HG02870 (cell line): ENCODE data around the gene ENSA.
"Not testable (repeated sequence)": the region's sequence is repeated elsewhere in the genome, so short reads cannot be mapped to it uniquely, and the experiment has no call there.

Experiments used
- ATAC-seq: cut with Tn5 transposase; IDR thresholded peaks from one replicate; pipeline ENCODE4 v1.9.1; 2021; ENCODE audit warnings: mild to moderate bottlenecking, moderate library complexity; ENCODE audit not compliant: unreplicated experiment

Gene ENSA, protein sequence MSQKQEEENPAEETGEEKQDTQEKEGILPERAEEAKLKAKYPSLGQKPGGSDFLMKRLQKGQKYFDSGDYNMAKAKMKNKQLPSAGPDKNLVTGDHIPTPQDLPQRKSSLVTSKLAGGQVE

DNA sequence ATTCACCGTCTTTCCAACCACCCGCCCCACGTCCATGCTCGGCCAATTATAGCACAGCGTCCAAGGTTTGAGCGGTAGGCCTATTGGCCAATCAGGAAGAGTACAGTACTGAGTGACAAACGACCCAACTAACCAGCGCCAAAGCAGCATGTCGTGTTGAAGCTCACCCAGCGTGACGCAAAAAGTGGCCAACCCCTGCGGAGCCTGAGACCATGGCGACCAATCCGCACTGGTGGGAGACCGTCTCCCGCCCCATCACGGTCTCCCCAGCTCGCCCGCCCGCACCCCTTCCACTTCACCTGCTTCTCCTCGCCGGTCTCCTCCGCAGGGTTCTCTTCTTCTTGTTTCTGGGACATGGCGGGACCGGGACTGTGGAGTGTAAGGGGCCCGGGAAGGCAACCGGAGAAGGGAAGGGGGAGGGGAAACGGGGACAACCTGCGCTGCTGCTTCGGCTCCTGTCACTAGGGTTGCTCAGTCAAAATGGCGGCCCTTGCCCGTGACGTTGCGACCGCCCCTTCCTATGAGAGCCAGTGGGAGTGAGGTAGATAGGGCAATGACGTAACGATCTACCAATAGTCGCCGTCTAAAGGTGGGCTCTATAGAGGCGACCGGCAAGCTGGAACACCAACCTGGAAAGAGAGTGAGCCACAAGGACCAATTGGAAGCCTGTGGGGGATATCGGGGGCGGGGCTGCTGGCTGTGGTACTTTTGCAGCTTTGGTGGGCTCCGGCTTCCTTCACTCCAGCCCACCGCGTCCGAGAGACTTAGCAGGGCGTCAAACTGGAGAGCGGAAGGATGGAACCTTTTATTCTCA lies at the start of gene ENSA:
Gene ENSA (minus strand): TSS at position 498 of the 814 bp plus-strand sequence. CDS start 142 bp downstream, at position 356.
- peak; percentile 88 for ATAC-seq

DNA sequence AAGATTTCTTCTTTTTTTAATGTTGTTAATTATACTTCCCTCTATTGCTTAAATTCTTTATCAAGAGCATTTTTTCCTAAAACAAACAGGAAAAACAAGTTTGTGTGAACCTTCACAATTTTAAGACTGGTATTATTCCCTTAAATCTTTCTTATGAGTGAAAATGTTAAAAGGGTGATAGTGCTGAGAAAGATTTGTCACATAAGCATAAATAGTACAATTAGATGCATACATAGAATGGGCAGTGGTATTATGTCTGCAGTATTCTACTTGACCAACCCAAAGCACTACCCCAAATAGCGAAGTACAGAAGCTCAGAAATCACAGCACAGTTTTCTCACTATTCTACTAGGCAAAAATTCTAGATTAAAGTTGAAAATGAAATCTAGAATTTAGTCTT lies 49.6 kb upstream of the ENSA start:
- ATAC-seq: no peak

DNA sequence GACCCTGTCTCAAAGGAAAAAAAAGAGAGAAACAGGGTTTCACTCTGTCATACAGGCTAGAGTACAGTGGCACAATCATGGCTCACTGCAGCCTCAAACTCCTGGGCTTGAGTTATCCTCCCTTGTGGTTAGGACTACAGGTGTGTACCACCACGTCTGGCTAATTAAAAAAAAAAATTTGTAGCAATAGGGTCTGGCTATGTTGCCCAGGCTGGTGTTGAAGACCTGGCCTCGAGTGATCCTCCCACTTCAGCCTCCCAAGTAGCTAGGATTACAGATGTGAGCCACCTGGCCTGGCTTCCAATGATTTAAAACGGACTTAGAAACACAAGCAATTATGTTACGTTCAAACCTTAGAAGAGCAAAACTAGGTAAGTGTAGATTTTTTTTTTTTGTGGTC lies 45.5 kb upstream of the ENSA start:
- ATAC-seq: no peak

DNA sequence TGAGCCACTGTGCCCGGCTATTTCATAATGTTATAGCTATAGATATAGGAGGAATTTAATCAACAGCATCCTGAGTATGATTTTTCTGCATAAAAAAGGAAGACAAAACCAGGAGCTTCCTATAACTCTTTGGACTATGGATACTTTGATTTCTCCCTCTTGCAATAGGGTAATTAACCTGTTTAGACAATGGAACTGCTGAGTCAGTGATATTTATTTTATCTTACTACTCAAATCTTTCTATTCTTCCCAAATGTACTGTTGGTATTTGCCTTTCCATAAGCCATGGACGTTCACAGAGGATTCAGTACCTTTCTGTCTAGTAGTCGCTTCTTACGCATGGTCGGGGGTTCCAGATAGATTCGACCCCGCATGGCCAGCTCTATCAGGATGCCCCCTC lies 33.9 kb upstream of the ENSA start:
- no peak for ATAC-seq

DNA sequence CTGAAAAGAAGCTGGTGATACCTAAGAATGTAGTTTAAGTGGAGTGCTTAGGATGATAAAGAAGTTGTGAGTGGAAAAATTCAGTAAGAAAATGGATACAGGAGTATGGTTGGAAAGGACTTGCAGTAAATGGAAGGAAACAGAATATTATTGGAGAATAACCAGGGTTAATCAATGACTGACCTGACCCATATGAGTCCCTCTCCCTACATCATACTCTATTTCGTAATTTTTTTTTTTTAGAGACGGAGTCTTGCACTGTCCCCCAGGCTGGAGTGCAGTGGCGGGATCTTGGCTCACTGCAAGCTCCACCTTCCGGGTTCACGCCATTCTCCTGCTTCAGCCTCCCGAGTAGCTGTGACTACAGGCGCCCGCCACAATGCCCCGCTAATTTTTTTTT lies 33.4 kb upstream of the ENSA start:
- ATAC-seq: no peak

DNA sequence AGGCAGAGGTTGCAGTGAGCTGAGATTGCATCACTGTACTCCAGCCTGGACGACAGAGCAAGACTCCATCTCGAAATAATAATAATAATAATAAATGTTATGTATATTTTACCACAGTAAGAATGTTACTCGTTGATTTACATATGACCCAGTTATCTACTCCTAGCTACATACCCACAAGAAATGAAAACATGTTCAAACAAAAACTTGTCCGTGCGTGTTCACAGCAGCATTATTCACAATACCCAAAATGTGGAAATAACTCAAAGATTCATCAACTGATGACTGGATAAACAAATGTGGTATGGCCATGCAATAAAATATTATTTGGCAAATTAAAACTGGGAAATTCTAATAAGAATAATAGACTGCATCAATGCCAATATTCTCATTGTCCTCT lies 31.7 kb upstream of the ENSA start:
- ATAC-seq: no peak

DNA sequence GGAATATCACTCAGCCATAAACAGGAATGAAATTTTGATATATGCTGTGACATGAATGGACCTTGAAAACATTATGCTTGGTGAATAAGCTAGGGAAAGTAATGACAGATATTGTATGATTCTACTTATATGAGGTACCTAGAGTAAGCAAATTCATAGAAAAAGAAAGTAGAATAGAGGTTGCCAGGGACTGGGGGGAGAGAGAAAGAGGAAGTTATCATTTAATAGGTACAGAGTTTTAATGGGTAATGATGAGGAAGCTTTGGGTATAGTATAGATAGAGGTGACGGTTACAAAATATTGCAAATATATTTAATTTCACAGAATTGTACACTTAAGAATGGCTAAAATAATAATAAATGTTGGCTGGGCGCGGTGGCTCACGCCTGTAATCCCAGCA lies 31.2 kb upstream of the ENSA start:
- no peak for ATAC-seq

DNA sequence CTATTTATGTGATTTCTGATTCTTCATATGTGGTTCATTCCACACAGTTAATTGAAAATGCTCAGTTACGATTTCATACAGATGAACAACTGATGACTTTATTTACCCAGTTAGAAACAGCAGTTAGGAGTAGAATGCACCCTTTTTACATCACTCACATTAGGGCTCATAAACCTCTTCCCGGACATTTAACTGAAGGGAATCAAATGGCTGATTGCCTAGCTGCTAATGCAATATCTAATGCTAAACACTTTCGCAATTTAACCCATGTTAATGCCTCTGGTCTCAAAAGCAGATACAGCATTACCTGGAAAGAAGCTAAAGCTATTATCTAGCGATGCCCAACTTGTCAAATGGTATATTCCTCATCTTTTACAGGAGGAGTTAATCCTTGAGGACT lies 27.7 kb upstream of the ENSA start:
- ATAC-seq: not testable (repeated sequence)

DNA sequence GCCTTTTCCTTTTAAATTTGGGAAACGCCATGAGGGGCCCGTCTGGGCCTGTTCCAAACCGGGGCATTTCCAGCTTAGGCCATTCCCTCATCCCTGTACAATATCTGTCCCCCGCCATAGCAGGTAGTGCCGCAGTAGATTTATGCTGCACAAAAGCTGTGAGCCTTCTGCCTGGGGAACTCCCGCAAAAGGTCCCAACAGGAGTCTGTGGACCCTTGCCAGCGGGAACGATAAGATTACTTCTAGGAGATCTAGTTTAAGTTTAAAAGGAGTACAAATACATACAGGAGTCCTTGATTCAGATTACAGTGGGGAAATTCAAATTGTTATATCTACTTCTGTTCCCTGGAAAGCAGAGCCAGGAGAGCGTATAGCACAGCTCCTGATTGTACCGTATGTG lies 25.2 kb upstream of the ENSA start:
- not testable (repeated sequence) for ATAC-seq

DNA sequence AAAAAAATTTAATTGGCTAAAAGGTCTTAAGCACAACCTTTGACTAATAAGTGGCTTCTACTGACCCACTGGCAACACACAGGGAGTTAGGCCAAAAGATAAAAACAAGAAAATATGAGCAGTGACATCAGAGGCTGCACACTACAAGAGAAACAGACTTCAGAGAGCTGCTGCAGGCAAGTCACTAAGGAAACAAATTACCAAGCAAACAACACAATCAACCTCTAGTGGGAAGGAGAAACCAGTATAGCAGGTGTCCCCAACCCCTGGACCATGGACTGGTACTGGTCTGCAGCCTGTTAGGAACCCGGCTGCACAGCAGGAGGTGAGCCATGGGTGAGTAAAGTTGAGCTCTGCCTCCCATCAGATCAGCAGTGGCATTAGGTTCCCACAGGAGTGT lies 20.8 kb upstream of the ENSA start:
- no peak for ATAC-seq

DNA sequence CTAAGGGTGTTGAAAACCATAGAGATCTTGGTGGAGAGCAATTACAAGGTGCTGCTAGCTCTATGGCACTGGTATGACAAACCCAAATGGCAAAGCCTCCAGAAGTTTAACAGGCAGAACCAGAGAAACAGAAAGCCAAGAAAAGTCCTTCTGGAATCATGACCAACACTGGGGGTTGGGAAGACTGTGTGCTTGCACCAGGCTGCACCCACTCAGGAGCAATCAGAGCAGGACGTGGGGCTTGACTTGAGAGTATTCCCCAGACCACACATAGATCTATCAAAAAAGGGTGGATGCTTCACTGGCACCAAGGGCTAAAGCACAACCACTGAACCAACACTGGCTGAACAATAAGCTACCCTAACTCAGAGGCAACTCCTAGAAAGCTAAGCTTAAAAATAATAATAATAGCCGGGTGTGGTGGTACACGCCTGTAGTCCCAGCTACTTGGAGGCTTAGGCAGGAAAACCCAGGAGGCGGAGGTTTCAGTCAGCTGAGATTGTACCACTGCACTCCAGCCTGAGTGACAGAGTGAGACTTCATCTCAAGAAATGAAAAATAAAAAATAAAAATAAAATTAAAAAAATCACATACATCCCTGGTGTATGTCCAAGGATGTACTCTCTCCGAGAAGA lies 20.1 kb upstream of the ENSA start:
- ATAC-seq: no peak

DNA sequence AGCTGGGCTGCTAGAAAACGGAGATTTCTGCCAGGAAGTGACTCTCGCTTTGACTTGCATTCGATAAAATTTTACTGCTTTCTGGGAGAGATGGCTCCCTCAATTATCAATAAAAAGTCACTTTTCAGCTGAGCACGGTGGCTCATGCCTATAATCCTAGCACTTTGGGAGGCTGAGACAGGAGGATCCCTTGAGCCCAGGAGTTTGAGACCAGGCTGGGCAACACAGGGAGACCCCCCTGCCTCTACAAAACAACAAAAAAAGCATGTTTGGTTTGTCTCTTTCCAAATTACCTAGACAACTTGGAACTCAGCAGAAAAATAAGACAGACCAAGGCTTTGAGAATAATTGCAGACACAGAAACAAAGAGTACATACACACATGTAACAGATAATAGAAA lies 12.9 kb upstream of the ENSA start:
- ATAC-seq: no peak

DNA sequence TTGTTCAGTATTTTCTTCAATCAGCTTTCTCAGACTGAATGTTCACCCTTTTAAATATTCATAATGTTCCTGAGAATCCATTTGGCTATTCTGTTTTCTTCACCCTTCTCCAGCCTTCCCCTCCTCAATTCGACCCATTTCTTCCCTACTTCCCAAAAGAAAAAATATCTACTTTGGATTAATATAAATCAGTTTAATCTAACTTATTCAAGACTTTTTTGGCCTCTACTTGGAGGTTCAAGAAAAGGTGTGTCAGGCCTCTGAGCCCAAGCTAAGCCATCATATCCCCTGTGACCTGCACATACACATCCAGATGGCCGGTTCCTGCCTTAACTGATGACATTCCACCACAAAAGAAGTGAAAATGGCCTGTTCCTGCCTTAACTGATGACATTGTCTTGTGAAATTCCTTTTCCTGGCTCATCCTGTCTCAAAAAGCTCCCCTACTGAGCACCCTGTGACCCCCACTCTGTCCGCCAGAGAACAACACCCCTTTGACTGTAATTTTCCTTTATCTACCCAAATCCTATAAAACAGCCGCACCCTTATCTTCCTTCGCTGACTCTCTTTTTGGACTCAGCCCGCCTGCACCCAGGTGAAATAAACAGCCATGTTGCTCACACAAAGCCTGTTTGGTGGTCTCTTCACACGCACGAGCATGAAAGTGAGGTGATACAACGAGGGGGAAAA lies 11.9 kb upstream of the ENSA start:
- ATAC-seq: not testable (repeated sequence)

DNA sequence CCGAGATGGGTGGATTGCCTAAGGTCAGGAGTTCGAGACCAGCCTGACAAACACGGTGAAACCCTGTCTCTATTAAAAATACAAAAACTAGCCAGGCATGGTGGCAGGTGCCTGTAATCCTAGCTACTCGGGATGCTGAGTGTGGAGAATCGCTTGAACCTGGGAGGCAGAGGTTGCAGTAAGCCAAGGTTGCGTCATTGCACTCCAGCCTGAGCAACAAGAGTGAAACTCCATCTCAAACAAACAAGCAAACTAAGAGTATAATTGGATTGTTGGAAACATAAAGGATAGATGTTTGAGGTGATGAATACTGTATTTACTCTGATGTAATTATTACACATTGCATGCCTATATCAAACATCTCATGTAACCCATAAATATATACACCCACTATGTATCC lies 9.0 kb upstream of the ENSA start:
- ATAC-seq: not testable (repeated sequence)

DNA sequence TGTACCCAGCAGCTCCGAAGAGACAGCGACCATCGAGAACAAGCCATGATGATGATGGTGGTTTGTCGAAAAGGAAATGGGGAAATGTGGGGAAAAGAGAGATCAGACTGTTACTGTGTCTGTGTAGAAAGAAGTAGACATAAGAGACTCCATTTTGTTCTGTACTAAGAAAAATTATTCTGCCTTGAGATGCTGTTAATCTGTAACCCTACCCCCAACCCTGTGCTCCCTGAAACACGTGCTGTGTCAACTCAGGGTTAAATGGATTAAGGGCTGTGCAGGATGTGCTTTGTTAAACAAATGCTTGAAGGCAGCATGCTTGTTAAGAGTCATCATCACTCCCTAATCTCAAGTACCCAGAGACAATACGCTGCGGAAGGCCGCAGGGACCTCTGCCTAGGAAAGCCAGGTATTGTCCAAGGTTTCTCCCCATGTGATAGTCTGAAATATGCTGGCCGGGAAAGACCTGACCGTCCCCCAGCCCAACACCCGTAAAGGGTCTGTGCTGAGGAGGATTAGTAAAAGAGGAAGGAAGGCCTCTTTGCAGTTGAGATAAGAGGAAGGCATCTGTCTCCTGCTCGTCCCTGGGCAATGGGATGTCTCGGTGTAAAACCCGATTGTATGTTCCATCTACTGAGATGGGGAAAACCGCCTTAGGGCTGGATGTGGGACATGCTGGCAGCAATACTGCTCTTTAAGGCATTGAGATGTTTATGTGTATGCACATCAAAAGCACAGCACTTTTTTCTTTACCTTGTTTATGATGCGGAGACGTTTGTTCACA lies 5.6 kb upstream of the ENSA start:
- not testable (repeated sequence) for ATAC-seq

DNA sequence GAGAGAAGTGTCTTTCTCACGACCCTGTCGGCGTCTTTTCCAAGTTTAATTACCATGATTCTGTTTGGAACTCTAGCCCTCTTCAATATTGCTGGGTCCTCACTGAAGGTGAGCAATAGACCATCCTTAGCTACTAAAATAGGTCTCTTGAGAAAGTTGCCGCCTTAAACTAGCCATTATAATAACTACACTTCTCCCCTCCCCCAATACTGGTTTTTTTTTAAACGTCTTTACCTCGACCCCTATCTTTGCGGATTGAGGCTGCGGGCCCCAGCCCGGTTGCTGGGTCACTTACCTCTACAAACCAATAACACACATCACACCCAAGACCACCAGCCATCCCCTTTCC lies 672 bp downstream of the ENSA start:
- ATAC-seq: no peak

DNA sequence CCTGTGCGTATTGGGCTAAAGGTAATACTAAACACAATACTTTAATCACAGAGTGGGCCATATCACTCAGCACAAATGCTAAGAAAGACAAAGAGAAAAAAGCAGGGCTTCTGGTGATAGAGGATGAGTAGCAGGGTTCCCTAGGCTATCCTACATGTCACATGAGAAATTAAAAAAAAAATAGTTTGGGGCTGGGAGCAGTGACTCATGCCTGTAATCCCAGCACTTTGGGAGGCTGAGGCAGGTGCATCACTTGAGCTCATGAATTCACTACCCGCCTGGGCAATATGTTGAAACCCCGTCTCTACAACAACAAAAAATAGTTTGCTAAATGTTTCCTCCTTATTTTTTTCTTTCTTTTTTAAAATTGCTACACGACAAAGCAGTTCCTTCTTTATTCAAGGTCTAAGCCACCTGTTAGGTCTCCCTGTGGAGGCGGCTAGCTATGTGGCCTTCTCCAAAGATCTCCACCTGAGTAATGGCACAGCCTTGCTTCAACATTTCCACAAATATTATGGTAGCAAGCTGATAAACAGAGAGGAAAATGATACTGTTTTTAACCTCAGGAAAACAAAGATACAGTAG lies 1.5 kb downstream of the ENSA start:
- ATAC-seq: no peak

DNA sequence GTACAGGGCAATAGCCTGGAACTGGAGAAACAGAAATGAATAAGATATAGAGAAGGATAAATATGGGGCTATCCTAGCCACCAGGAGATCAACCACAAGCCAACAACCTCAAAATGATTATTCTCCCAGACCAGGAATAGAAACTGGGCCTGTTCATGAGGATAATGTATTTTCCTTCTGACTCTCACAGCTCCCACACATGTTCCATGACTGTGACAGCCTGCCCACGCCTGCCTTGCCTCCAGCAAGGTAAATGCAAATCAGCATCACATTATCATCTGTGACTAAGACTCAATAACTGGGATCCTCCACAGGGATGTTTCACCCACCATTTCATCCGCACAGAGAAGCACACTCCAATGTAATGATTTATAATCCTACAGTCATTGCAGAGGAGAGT lies 3.3 kb downstream of the ENSA start:
- no peak for ATAC-seq

DNA sequence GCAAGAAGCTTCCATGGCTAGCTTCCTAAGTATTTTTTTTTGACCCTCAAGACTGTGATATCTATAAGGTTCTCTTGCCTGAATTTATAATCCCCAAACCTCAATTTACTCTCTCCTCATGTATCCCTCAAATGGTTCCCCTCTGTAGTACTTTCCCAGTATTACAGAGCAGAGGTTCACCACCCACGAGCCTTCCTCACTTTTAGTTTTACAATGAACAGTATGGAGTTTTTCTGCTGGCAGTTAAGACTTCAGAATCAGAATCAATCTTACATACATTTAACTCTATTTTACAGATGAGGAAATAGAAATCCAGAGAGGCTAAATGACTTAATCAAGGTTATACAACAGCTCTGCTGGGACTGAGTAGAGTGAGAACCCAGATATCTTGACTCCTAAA lies 4.9 kb downstream of the ENSA start:
- not testable (repeated sequence) for ATAC-seq

DNA sequence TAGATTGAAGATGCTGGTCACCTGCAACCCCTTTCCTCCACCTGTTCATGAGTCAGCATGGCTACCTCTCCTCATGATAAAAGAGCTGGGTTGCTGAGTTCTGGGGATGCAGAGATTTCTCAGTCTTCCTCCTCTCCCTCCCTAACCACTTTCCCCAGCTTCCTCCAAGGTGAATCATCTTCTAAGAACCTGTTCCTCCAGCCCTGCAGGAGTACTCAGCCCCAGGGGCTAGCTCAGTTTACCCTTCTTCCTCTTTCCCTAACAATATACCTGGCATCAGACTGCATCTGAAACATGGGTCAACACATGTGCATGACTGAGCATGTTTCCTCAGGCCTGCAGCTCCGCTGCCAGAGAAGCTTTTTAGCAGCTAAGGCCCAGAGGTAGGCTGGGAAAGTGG lies 5.3 kb downstream of the ENSA start:
- not testable (repeated sequence) for ATAC-seq
